Activated T-cell treated with anti-CD3 and anti-CD28 coated beads, Interleukin-2, amount 50 U/mL, for 24 hours (primary cell): ENCODE results near the gene CCNY.
"Not testable (repeated sequence)": the region's sequence is repeated elsewhere in the genome, so short reads cannot be mapped to it uniquely, and the experiment has no call there.

Experiments used
- DNase-seq: peaks from one replicate; pipeline ENCODE4 v3.0.0-alpha.2; 2020
- H3K27ac Mint-ChIP-seq: 2 replicates; pipeline ENCODE4 v1.8.0; 2020; ENCODE audit warnings: mild to moderate bottlenecking, mixed read lengths
- H3K27me3 Mint-ChIP-seq: 2 replicates; pipeline ENCODE4 v1.8.0; 2020; ENCODE audit warnings: mixed read lengths
- H3K36me3 Mint-ChIP-seq: 2 replicates; pipeline ENCODE4 v1.8.0; 2020; ENCODE audit warnings: low read depth, mixed read lengths
- H3K4me1 Mint-ChIP-seq: 2 replicates; pipeline ENCODE4 v1.8.0; 2020; ENCODE audit warnings: low read depth, mixed read lengths
- H3K4me3 Mint-ChIP-seq: 2 replicates; pipeline ENCODE4 v1.8.0; 2020; ENCODE audit warnings: mild to moderate bottlenecking, moderate library complexity, mixed read lengths
- H3K9me3 Mint-ChIP-seq: 2 replicates; pipeline ENCODE4 v1.8.0; 2020; ENCODE audit warnings: mixed read lengths

Gene CCNY

DNA sequence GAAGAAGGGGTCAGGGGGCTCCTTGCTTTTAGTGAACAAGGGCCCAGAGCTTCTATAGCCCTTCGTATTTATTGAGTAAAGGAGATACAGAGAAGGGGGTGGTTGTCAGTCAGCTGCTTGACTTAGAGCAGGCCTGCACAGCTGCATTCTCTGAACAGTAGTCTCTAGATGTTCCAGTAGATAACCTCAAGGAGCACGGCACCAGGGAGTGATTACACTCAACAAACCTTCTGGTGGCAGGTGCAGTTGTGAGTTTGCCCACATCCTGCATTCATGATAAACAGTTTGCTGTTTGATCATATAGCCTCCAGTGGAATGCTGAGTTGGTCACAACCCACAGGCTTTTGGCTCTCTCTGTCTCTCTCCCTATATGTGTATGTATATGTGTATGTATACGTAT lies 198.8 kb downstream of the CCNY start:
- no peak for DNase-seq
- H3K4me1 Mint-ChIP-seq, result peaks cover 16% of the 10 kb centered on the region
- H3K36me3 Mint-ChIP-seq, result peaks cover 94% of the 10 kb centered on the region
- H3K27me3 Mint-ChIP-seq, result no peaks in the 10 kb centered on the region
- H3K9me3 Mint-ChIP-seq, result peaks cover 27% of the 10 kb centered on the region
- H3K4me3 Mint-ChIP-seq, result no peak overlapping the region
- H3K27ac Mint-ChIP-seq, result no peak overlapping the region

DNA sequence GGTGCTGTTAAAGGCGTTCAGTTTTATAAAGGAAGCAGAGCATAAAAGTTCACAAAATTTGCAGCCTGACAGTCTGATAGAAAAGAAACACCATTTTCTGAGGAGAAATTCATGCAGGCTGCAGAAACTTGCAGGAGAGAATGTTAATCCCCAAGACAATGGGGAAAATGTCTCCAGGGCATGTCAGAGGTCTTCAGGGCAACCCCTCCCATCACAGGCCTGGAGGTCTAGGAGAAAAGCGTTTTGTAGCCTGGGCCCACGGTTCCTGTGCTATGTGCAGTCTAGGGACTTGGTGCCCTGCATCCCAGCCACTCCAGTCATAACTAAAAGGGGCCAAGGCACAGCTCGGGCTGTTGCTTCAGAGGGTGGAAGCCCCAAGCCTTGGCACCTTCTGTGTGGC lies 200.5 kb downstream of the CCNY start:
- Mint-ChIP-seq H3K4me1 (peaks cover 28% of the 10 kb centered on the region), H3K4me3 (no peak overlapping the region), H3K36me3 (peaks cover 85% of the 10 kb centered on the region), H3K27ac (no peak overlapping the region), H3K9me3 (peaks cover 27% of the 10 kb centered on the region), H3K27me3 (no peaks in the 10 kb centered on the region)
- no peak for DNase-seq

DNA sequence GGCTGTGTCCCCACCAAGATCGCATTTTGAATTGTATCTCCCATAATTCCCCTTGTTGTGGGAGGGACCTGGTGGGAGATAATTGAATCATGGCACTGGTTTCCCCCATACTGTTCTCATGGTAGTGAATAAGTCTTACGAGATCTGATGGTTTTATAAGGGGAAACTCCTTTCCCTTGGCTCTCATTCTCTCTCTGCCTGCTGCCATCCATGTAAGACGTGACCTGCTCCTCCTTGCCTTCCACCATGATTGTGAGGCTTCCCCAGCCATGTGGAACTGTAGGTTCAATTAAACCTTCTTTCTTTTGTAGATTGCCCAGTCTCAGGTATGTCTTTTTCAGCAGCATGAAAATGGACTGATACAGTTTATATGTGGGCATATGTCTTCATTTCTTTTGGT lies 201.6 kb downstream of the CCNY start:
- H3K27me3 Mint-ChIP-seq, H3K27ac Mint-ChIP-seq, DNase-seq, H3K4me3 Mint-ChIP-seq: not testable (repeated sequence)
- Mint-ChIP-seq H3K36me3 (peaks cover 85% of the 10 kb centered on the region), H3K9me3 (peaks cover 27% of the 10 kb centered on the region), H3K4me1 (peaks cover 36% of the 10 kb centered on the region)

DNA sequence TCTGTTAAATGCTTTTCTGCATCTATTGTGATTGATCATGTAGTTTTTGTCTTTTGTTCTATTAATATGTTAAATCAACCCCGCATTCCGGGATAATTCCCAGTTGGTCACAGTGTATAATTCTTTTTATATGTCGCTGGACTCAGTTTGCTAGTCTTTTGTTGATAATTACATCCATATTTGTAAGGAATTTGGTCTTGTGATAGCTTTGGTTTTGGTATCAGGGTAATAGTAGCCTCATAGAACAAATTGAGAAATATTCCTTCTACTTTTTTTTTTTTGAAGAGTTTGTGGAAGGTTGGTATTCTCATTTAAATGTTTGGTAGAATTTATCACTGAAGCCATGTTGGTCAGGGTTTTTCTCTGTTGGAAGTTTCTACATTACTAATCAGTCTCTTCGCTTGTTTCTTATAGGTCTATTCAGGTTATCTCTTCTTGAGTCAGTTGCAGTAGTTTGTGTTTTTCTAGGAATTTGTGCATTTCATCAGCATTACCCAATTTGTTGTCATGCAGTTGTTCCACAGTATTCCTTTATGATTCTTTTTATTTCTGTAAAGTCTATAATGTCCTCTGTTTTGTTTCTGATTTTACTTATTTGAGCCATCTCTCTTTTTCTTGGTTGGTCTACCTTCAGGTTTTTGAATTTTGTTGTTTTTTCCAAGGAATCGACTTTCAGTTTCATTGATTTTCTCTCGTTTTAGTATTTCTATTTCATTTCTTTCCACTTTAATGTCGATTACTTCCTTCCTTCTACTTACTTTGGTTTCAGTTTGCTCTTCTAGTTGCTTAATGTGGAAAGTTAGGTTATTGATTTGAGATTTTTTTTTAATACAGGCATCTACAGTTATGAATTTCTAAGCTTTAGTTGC lies 204.2 kb downstream of the CCNY start:
- H3K4me3 Mint-ChIP-seq, result no peak overlapping the region
- no peaks in the 10 kb centered on the region for H3K27me3 Mint-ChIP-seq
- DNase-seq, result no peak
- H3K4me1 Mint-ChIP-seq, result peaks cover 36% of the 10 kb centered on the region
- peak overlapping the region; percentile 69 for H3K27ac Mint-ChIP-seq
- peaks cover 9% of the 10 kb centered on the region for H3K9me3 Mint-ChIP-seq
- peaks cover 76% of the 10 kb centered on the region for H3K36me3 Mint-ChIP-seq

DNA sequence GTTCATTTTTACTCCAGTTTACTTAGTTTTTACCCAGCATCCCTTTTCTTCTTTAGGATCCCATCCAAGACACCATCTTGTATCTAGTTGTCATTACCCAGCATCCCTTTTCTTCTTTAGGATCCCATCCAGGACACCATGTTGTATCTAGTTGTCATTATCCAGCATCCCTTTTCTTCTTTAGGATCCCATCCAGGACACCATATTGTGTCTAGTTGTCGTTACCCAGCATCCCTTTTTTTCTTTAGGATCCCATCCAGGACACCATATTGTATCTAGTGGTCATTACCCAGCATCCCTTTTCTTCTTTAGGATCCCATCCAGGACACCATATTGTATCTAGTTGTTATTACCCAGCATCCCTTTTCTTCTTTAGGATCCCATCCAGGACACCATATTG lies 205.4 kb downstream of the CCNY start:
- Mint-ChIP-seq H3K36me3 (peaks cover 65% of the 10 kb centered on the region), H3K4me1 (peaks cover 33% of the 10 kb centered on the region), H3K4me3 (no peak overlapping the region), H3K9me3 (peaks cover 2% of the 10 kb centered on the region), H3K27ac (no peak overlapping the region), H3K27me3 (no peaks in the 10 kb centered on the region)
- no peak for DNase-seq

DNA sequence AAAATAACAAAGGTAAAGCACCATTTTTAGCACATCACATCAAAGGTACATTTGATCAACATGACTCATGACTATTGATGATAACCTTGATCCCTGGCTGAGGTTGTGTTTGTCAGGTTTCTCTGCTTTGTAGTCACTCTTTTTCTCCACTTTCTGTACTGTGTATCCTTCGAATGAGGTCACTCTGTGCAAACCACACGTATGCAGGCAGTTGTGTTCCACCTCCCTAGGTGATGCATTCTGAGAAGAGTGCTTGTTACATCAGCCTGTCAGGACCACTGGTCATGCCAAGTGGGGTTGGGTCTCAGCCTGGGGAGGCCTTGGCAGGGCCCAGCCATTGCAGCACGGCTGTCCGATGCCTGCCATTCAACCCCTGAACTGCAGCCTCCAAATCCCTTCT lies 206.0 kb downstream of the CCNY start:
- H3K27me3 Mint-ChIP-seq, result no peaks in the 10 kb centered on the region
- peaks cover 63% of the 10 kb centered on the region for H3K36me3 Mint-ChIP-seq
- H3K9me3 Mint-ChIP-seq, result peaks cover 2% of the 10 kb centered on the region
- H3K4me3 Mint-ChIP-seq, result no peak overlapping the region
- DNase-seq, result no peak
- H3K4me1 Mint-ChIP-seq, result peaks cover 33% of the 10 kb centered on the region
- peak overlapping the region; percentile 48 for H3K27ac Mint-ChIP-seq

DNA sequence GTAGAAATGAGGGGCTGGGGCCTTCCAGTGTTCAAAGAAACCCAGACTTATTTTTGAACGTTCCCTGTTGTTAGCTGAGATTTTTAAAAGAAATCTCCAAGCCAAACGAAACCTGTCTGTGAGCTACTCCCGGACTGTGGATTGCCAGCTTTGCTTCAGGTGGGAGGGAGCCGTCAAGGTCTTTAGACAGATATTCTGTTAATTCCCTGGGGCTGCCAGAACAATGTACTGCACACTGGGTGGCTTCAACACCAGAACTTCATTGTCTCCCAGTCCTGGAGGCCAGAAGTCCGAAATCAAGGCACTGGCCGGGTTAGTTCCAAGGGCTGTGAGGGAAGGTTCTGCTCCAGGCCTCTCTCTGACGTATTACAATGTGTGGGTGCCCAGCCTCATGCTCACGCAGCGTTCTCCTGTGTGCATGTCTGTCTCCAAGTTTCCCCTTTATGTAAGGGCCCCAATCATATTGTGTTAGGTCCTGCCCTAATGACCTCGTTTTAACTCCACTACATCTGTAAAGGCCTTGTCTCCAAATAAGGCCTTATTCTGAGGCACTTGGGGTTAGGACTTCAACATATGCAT lies 208.9 kb downstream of the CCNY start:
- Mint-ChIP-seq H3K4me1 (peaks cover 19% of the 10 kb centered on the region), H3K27ac (no peak overlapping the region), H3K4me3 (no peak overlapping the region), H3K9me3 (no peaks in the 10 kb centered on the region), H3K36me3 (peaks cover 52% of the 10 kb centered on the region), H3K27me3 (no peaks in the 10 kb centered on the region)
- no peak for DNase-seq

DNA sequence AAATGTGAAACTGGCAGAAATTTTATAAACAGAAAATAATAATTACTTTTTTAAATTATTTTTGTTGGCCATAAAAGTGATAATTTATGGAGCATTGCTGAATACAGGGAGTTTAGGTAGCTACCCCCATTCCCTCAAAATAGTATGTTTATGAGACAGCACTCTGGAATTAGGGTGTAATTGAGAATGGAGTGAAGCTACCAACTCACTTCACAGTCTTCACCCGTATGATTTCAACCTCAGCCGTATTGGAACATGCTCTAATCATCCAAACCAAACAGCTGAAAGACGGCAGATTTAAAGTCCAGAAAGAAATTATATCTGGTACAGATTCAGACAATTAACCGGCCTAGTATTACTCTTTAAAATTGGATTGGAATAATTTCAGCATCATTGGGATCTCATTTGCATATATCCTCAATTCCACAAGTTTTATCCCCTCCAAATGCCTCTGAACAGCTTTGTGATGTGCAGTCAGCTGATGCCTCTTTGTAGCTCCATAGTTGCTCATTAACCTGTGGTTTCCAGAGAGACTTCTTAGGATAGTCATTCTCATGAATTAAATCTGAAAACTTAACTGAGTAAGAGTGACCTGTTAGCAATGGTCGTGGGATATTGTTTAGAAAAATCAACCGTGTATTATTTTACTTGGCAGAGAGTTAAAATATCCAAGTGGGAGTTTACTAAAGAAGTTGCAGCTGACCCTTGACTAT lies 209.7 kb downstream of the CCNY start:
- DNase-seq, result no peak
- no peak overlapping the region for H3K27ac Mint-ChIP-seq
- H3K27me3 Mint-ChIP-seq, result no peaks in the 10 kb centered on the region
- no peaks in the 10 kb centered on the region for H3K9me3 Mint-ChIP-seq
- peaks cover 11% of the 10 kb centered on the region for H3K4me1 Mint-ChIP-seq
- peaks cover 59% of the 10 kb centered on the region for H3K36me3 Mint-ChIP-seq
- no peak overlapping the region for H3K4me3 Mint-ChIP-seq

DNA sequence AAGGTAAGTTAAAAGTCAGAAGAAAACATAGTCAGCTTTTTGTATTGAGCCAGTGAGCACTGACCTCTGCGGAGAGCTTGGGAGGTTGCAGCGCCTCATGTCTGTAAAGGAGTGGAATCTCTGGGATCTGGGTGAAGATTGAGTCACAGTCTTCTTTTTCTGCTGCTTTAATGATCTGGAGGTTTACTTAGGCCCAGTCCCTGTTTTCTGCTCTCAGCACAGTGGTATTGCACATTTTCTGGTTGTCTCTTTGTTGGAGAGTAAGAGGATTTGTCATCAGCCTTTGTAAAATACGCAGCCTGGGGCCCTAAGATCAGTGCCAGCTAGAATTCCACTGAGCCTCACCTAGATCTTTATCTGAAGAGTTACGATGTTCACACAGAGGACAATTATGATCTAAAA lies 210.5 kb downstream of the CCNY start:
- Mint-ChIP-seq H3K27me3 (no peaks in the 10 kb centered on the region), H3K36me3 (peaks cover 58% of the 10 kb centered on the region), H3K27ac (no peak overlapping the region), H3K9me3 (no peaks in the 10 kb centered on the region), H3K4me1 (peaks cover 8% of the 10 kb centered on the region), H3K4me3 (no peak overlapping the region)
- DNase-seq, result no peak

DNA sequence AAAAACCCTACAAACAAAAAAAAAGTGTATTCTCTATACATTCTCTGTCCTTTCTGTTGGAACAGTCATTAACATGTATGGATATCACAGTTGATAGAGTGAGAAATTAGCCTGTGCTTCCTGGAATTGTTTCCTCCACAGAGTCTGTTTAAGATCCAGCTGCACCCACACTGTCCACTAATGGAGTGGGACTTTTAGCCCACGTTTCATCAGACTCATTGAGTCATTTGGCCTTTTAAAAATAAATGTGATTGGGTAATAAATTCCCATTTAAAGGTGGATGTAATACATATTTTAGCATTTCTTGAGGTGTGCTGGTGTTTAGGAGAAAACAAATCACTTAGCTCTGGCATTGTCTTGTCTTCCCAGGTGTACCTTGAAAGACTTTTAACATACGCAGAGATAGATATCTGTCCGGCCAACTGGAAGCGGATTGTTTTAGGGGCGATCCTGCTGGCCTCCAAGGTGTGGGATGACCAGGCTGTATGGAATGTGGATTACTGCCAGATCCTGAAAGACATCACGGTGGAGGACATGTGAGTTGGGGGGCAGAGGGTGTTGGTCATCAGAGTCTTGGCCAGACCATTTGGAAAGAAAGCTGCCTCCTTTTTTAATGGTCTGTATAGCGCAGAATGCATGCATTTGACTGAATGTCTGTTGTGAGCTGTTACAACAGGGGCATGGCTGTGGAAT lies 216.5 kb downstream of the CCNY start:
- DNase-seq, result no peak
- Mint-ChIP-seq H3K36me3 (peaks cover 68% of the 10 kb centered on the region), H3K27ac (no peak overlapping the region), H3K9me3 (no peaks in the 10 kb centered on the region), H3K4me1 (no peaks in the 10 kb centered on the region), H3K4me3 (no peak overlapping the region), H3K27me3 (no peaks in the 10 kb centered on the region)

DNA sequence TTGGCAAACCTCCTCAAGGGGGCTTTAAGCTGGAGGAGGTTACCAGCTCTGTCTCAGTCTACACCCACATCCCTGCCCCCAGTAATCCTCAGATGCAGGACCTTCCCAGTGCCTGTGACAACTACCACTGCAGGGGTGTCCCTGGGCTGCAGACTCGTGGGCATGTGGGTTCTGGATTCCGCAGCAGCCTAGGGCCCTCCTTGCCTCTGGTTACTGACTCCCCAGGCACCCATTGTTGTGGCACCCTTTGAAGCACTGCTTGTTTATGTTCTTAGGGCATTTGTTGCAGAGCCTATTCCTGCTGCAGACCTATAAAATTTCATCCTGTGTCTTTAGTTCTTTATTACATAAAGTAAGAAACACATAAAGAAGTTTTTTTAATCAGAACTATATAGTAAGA lies 217.7 kb downstream of the CCNY start:
- DNase-seq, result no peak
- Mint-ChIP-seq H3K27ac (no peak overlapping the region), H3K9me3 (no peaks in the 10 kb centered on the region), H3K4me3 (no peak overlapping the region), H3K27me3 (no peaks in the 10 kb centered on the region), H3K36me3 (peaks cover 69% of the 10 kb centered on the region), H3K4me1 (no peaks in the 10 kb centered on the region)

DNA sequence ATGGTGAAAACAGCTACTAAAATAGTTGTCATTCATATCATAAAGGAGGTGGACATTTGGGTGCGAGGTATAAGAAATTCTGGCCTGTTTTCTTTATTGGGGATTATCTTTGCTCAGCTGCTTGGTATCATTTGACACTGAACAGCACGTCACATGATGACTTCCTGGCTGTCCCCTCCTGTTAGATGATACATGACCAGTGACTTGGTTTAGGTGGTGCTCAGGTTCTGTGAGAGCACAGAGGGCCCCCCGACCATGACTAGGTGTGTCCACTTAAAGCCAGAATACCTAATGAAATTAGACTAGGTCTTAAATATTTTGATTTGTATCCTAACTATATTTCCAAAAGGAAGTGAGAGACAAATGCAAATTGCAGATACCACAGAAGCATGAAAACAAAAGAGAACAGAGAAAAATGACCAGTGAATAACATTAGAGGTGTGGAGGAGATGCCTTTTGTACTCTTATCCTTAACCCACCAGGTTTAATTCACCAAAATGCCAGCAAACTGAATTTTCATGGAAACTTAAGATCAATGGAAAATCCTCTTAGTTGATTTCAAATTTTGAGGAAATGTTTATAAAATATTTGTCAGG lies 218.2 kb downstream of the CCNY start:
- H3K4me1 Mint-ChIP-seq, result no peaks in the 10 kb centered on the region
- no peaks in the 10 kb centered on the region for H3K27me3 Mint-ChIP-seq
- H3K27ac Mint-ChIP-seq, result no peak overlapping the region
- H3K4me3 Mint-ChIP-seq, result no peak overlapping the region
- DNase-seq, result no peak
- H3K9me3 Mint-ChIP-seq, result no peaks in the 10 kb centered on the region
- H3K36me3 Mint-ChIP-seq, result peaks cover 74% of the 10 kb centered on the region

DNA sequence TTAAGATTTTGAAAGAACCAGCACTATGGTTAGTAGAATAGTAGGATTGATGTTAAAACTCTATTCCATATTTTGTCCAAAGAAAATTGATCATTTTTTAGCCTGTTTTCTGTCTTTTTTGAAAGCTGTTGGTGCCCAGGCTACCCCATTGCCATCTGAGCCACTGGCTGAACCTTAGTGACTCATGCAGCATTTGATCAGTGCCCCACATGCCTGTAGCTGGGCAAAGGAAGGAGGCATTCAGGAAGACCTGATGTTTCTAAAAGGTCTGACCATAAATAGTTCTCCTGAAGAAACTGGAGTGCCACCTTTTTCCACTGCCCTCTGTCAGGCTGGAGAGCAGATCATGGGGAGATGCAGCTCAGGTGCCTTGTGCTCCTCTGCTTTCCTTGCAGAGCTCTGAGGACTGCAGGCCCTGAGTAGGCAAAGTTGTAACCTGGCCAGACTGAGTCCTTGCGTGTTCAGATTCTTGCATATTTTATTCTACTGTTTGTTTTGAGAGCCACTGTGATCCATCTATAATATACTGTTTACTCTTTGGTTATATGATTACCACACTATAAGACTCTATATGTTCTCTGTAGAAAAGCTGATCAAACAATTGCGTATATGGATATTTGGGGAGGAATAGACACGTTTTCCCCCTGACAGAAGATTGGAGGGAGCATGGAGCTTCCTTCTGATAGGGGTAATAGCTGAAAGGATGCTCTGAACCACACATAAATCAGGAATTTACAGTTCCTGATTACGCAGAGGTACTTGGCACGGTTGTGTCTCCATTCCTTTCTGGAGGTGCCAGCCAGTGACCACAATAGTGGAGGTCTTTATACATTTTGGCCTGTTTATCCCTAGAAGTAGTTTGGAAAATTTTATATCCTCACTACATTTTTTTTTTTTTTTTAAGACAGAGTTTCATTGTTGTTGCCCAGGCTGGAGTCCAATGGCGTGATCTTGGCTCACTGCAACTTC lies 219.9 kb downstream of the CCNY start:
- H3K4me3 Mint-ChIP-seq, result no peak overlapping the region
- no peak for DNase-seq
- H3K36me3 Mint-ChIP-seq, result peaks cover 67% of the 10 kb centered on the region

More for the DNA sequence above, 219.9 kb downstream of the CCNY start:
- Mint-ChIP-seq H3K27me3 (no peaks in the 10 kb centered on the region), H3K27ac (no peak overlapping the region), H3K9me3 (no peaks in the 10 kb centered on the region), H3K4me1 (no peaks in the 10 kb centered on the region)
